IMR-90 (cell line): Measurements from ENCODE around the gene FBXO41. TPM values are rescaled to one million over a fixed set of nuclear protein-coding genes. Genes with fewer than 3 reads are reported as not detected.

Experiments used
- ATAC-seq: fragments of 200-7000 bp; cut with Tn5 transposase; 2 replicates; pipeline ENCODE4 v1.9.1; 2020; ENCODE audit warnings: low read depth, mild to moderate bottlenecking, moderate library complexity
- BruUV-seq: library from RNA; stranded (reverse); fragments of 400-500 nt; replicated peaks from 2 replicates; lab custom pipeline; 2021; lab: Mats Ljungman, UMichigan
- CTCF ChIA-PET: fragments of 300-600 bp; formaldehyde crosslinking; extraction: SDS; loops from one replicate; lab custom pipeline; 2021; ENCODE audit warnings: antibody characterized with exemption; lab: Yijun Ruan, JAX
- POLR2A ChIA-PET: fragments of 300-600 bp; sonication (Branson Sonifier 250); formaldehyde crosslinking; loops from one replicate; lab custom pipeline; 2022; ENCODE audit warnings: antibody characterized with exemption; ENCODE audit not compliant: unreplicated experiment; lab: Charles Lee
- DNase-seq: peaks from one replicate; pipeline ENCODE4 v3.0.0; 2013
- H2AFZ ChIP-seq: replicated peaks from 2 replicates; pipeline ENCODE3; 2013; ENCODE audit warnings: low read length, mild to moderate bottlenecking; ENCODE audit not compliant: poor library complexity
- H2AK5ac ChIP-seq: 2 replicates; pipeline ENCODE4 v1.6.1; 2013; ENCODE audit warnings: low read depth, low read length, inconsistent platforms
- H2AK9ac ChIP-seq: replicated peaks from 2 replicates; pipeline ENCODE3; 2013; ENCODE audit warnings: mild to moderate bottlenecking, low read depth, low read length, moderate library complexity; ENCODE audit not compliant: poor library complexity
- H2BK120ac ChIP-seq: 2 replicates; pipeline ENCODE4 v1.6.1; 2013; ENCODE audit warnings: low read depth, low read length, inconsistent platforms
- H2BK15ac ChIP-seq: 3 replicates; pipeline ENCODE4 v1.6.1; 2013; ENCODE audit warnings: low read depth, low read length, inconsistent platforms
- H2BK20ac ChIP-seq: 2 replicates; pipeline ENCODE4 v1.6.1; 2013; ENCODE audit warnings: low read depth, mild to moderate bottlenecking, inconsistent platforms, low read length, moderate library complexity
- H2BK5ac ChIP-seq: 2 replicates; pipeline ENCODE4 v1.6.1; 2013; ENCODE audit warnings: mild to moderate bottlenecking, low read depth, low read length, inconsistent platforms; ENCODE audit not compliant: poor library complexity, severe bottlenecking
- H3K14ac ChIP-seq: replicated peaks from 2 replicates; pipeline ENCODE4 v1.6.1; 2013; ENCODE audit warnings: low read depth, low read length, inconsistent platforms
- H3K18ac ChIP-seq: 2 replicates; pipeline ENCODE4 v1.6.1; 2013; ENCODE audit warnings: low read depth, low read length, control low read depth
- H3K23ac ChIP-seq: 2 replicates; pipeline ENCODE4 v1.6.1; 2013; ENCODE audit warnings: low read depth, low read length, inconsistent platforms
- H3K27ac ChIP-seq: 2 replicates; pipeline ENCODE4 v1.5.1; 2013; ENCODE audit warnings: mild to moderate bottlenecking, control low read depth, low read length; ENCODE audit not compliant: insufficient read depth
- H3K27me3 ChIP-seq: 2 replicates; pipeline ENCODE4 v1.6.1; 2013; ENCODE audit warnings: low read length; ENCODE audit not compliant: control insufficient read depth, insufficient read depth
- H3K36me3 ChIP-seq: 2 replicates; pipeline ENCODE4 v1.6.1; 2013; ENCODE audit warnings: low read length, mixed read lengths; ENCODE audit not compliant: control insufficient read depth, insufficient read depth
- H3K4ac ChIP-seq: 2 replicates; pipeline ENCODE4 v1.6.1; 2013; ENCODE audit warnings: low read depth, low read length, inconsistent platforms
- H3K4me1 ChIP-seq: 2 replicates; pipeline ENCODE4 v1.6.1; 2013; ENCODE audit warnings: low read length, mixed read lengths; ENCODE audit not compliant: control insufficient read depth, insufficient read depth
- H3K4me2 ChIP-seq: 2 replicates; pipeline ENCODE4 v1.6.1; 2013; ENCODE audit warnings: low read depth, mild to moderate bottlenecking, control low read depth, low read length, moderate library complexity
- H3K4me3 ChIP-seq: 2 replicates; pipeline ENCODE4 v1.5.1; 2013; ENCODE audit warnings: low read depth, mild to moderate bottlenecking, control low read depth, low read length, moderate library complexity; ENCODE audit not compliant: insufficient read depth
- H3K56ac ChIP-seq: 2 replicates; pipeline ENCODE4 v1.6.1; 2013; ENCODE audit warnings: low read length, inconsistent platforms; ENCODE audit not compliant: insufficient read depth; ENCODE audit errors: extremely low read depth
- H3K79me1 ChIP-seq, 2 experiments: 2 replicates each; pipeline ENCODE4 v1.6.1; 2013; ENCODE audit warnings: low read length in 2 of 2, inconsistent platforms in 1 of 2, low read depth in 1 of 2
- H3K9ac ChIP-seq: 2 replicates; pipeline ENCODE4 v1.6.1; 2013; ENCODE audit warnings: low read depth, low read length, control low read depth
- H3K9me1 ChIP-seq: 2 replicates; pipeline ENCODE4 v1.6.1; 2013; ENCODE audit warnings: low read length, inconsistent platforms; ENCODE audit not compliant: insufficient read depth
- H3K9me3 ChIP-seq: 2 replicates; pipeline ENCODE4 v1.6.1; 2013; ENCODE audit warnings: low read length; ENCODE audit not compliant: control insufficient read depth, insufficient read depth
- H4K20me1 ChIP-seq: 2 replicates; pipeline ENCODE4 v1.6.1; 2013; ENCODE audit warnings: low read length, inconsistent platforms; ENCODE audit not compliant: insufficient read depth
- H4K5ac ChIP-seq: 2 replicates; pipeline ENCODE4 v1.6.1; 2013; ENCODE audit warnings: mild to moderate bottlenecking, low read depth, low read length, control low read depth
- H4K8ac ChIP-seq, 2 experiments: 2 replicates each; pipeline ENCODE4 v1.6.1; 2013; ENCODE audit warnings: low read depth in 2 of 2, low read length in 2 of 2, control low read depth in 1 of 2, inconsistent platforms in 1 of 2
- H4K91ac ChIP-seq: 2 replicates; pipeline ENCODE4 v1.6.1; 2013; ENCODE audit warnings: low read depth, low read length, inconsistent platforms; ENCODE audit not compliant: insufficient read depth
- BHLHE40 ChIP-seq: fragments of 150-350 bp; IDR thresholded peaks from 2 replicates; pipeline ENCODE4 v1.6.1; 2016; ENCODE audit warnings: mild to moderate bottlenecking, low read depth, low read length
- CHD1 ChIP-seq: IDR thresholded peaks from 2 replicates; pipeline ENCODE4 v1.6.1; 2012; ENCODE audit warnings: low read depth, low read length, improper control_type of control experiment
- FOS ChIP-seq: fragments of 150-350 bp; IDR thresholded peaks from 2 replicates; pipeline ENCODE4 v1.6.1; 2016; ENCODE audit warnings: low read depth, low read length
- MXI1 ChIP-seq: IDR thresholded peaks from 2 replicates; pipeline ENCODE4 v1.6.1; 2012; ENCODE audit warnings: low read depth, mild to moderate bottlenecking, low read length, moderate library complexity, borderline replicate concordance
- RCOR1 ChIP-seq: IDR thresholded peaks from 2 replicates; pipeline ENCODE4 v1.6.1; 2012; ENCODE audit warnings: mild to moderate bottlenecking, low read length, improper control_type of control experiment; ENCODE audit not compliant: insufficient replicate concordance
- RFX5 ChIP-seq: IDR thresholded peaks from 2 replicates; pipeline ENCODE4 v1.8.0; 2012; ENCODE audit warnings: low read depth, mild to moderate bottlenecking, low read length, moderate library complexity
- USF2 ChIP-seq: fragments of 150-350 bp; IDR thresholded peaks from 2 replicates; pipeline ENCODE4 v1.6.1; 2017; ENCODE audit warnings: mild to moderate bottlenecking, antibody characterized with exemption, low read length, low read depth
- WGBS, 2 experiments: methylation state at CpG; one replicate each; pipeline versions ENCODE4 v1.1.5 to v1.1.7; 2013; ENCODE audit warnings: missing lambda C conversion rate in 2 of 2; ENCODE audit not compliant: insufficient read length in 1 of 2; ENCODE audit errors: extremely low coverage in 2 of 2; 5-methylcytosine and 5-hydroxymethylcytosine counted together
- dilution Hi-C: fragments of 300-500 bp; cut with HindIII; formaldehyde crosslinking; loops from one replicate; pipeline ENCODE4 v1.14.3; 2018; ENCODE audit warnings: low sequenced_read_pairs; ENCODE audit not compliant: unreplicated experiment
- in situ Hi-C: fragments of 300-500 bp; cut with MboI; formaldehyde crosslinking; loops from 3 replicates; pipeline ENCODE4 v1.14.3; 2019; ENCODE audit warnings: low sequenced_read_pairs, inconsistent platforms, mixed read lengths
- intact Hi-C: fragments of 100-400 bp; cut with micrococcal nuclease; formaldehyde crosslinking; loops from 2 replicates; pipeline ENCODE4 v1.10.0; 2022
- polyA plus RNA-seq, 3 experiments: library from polyadenylated mRNA; depleted of rRNA; stranded (reverse); fragments of >200 nt; gene quantifications; 2 replicates each; pipeline ENCODE4 v1.2.3, GENCODE V29; 2012; ENCODE audit warnings: low replicate concordance in 1 of 3
- total RNA-seq: library from RNA; depleted of rRNA; stranded (reverse); fragments of >200 nt; gene quantifications from 2 replicates; pipeline ENCODE4 v1.2.3, GENCODE V29; 2012

FBXO41 gene
- total and polyA plus RNA-seq, 2 of the 4 experiments (the other 2 are of a cell fraction), result 0.54 to 3.7 TPM

- TF ChIP-seq RCOR1, result no peak
Measured at GRCh38 chr2:73225513-73226360, 58.5 kb downstream of the FBXO41 start (continued).

- H3K23ac ChIP-seq, result no peak overlapping the region
- no peak overlapping the region for H4K5ac ChIP-seq
- no peak overlapping the region for H2AK5ac ChIP-seq
- no peak for ATAC-seq
- no peak overlapping the region for H3K4me3 ChIP-seq
- H3K27ac ChIP-seq, result no peak overlapping the region
- no peak overlapping the region for H2BK5ac ChIP-seq
- no peak overlapping the region for H3K4me2 ChIP-seq
- no peak overlapping the region for H2AK9ac ChIP-seq
- H4K20me1 ChIP-seq, result no peaks in the 10 kb centered on the region
- TF ChIP-seq RFX5, result no peak
- TF ChIP-seq CHD1, result no peak
- TF ChIP-seq USF2, result no peak
- TF ChIP-seq RCOR1, result no peak
- no peak for TF ChIP-seq FOS
- TF ChIP-seq MXI1, result no peak
- no peak for TF ChIP-seq BHLHE40
- no peak overlapping the region for H3K4ac ChIP-seq
- intact Hi-C loops, result no loop called here
- peaks cover 4 to 12% of the 10 kb centered on the region in 2 experiments; a peak in 3 of 4 replicates for H3K79me1 ChIP-seq
- peaks cover 37% of the 10 kb centered on the region for H3K36me3 ChIP-seq
- ChIA-PET POLR2A (no interaction called here), CTCF (no interaction called here)
- no peak overlapping the region for H3K18ac ChIP-seq
- H3K27me3 ChIP-seq, result no peaks in the 10 kb centered on the region
- BruUV-seq, result no TSS peak
- no peaks in the 10 kb centered on the region for H3K4me1 ChIP-seq
- no peak overlapping the region for H4K8ac ChIP-seq
- no peak overlapping the region for H3K56ac ChIP-seq
- no peak overlapping the region for H3K9ac ChIP-seq
- H2AFZ ChIP-seq, result no peak overlapping the region
- no peak overlapping the region for H2BK15ac ChIP-seq
- H4K91ac ChIP-seq, result no peak overlapping the region
- in situ Hi-C loops, result no loop called here
- H2BK20ac ChIP-seq, result no peak overlapping the region
- DNase-seq, result no peak
- H3K9me1 ChIP-seq, result peaks cover 12% of the 10 kb centered on the region
- WGBS, 2 experiments, result no CpG with 5 or more reads among the region's 4 CpGs
- H3K9me3 ChIP-seq, result no peaks in the 10 kb centered on the region
- no peak overlapping the region for H3K14ac ChIP-seq
- dilution Hi-C loops, result no loop called here
- no peak overlapping the region for H2BK120ac ChIP-seq
Measured at GRCh38 chr2:73223821-73224220, 60.5 kb downstream of the FBXO41 start.
